Stimulated activated CD8-positive, alpha-beta memory T cell treated with anti-CD3 and anti-CD28 coated beads, Interleukin-12 subunit alpha, Interleukin-12 subunit beta, amount 100 ng/mL, for 4 hours (primary cell): ENCODE data around the gene CALHM2.
"Not testable (repeated sequence)": the region's sequence is repeated elsewhere in the genome, so short reads cannot be mapped to it uniquely, and the experiment has no call there.

Experiments used
- DNase-seq: peaks from one replicate; pipeline ENCODE4 v3.0.0-alpha.2; 2020; ENCODE audit warnings: low read depth

The CALHM2 gene

DNA sequence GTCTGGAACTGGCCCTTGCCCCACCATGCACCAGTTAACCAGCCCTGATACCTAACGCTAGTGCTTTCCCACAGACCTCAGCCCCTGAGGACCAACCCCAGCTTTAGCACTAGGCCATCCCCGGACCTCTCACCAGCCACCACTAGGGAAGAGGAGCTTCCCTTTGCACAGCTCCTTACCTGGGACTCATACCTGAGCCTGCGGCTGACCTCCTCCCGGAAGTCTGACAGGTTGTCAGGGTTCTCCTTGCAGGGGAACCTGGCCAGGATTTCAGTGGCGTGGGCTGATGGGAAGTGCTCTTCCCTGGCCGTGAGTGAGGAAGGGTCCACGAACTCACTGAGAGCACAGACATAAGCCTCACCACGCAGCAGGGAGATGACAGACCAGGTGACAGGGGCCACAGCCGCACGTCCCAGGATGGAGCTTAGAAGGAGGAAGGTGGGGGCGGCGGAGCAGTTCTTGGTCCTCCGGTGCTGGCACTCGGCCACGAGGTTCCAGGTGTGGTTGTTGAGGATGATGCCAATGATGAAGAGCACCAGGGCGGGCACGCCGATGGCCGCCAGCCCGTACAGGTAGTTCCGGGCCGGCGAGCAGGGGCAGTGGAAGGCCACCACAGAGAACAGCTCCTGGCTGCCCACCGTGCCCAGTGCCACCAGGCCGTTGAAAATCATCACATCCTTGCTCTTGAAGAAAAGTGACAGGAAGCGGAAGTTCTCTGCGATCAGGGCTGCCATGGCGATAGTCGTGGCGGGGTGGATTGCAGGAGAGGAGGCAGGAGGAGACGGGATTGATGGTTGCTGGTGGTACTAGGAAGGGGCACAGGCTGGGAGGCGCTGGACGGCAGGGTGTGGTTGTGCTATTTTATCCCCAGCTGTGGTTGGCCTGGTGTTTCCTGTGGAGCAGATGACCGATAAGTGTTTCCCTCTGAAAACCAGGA is 2.7 kb downstream of the CALHM2 start:
- no peak for DNase-seq

DNA sequence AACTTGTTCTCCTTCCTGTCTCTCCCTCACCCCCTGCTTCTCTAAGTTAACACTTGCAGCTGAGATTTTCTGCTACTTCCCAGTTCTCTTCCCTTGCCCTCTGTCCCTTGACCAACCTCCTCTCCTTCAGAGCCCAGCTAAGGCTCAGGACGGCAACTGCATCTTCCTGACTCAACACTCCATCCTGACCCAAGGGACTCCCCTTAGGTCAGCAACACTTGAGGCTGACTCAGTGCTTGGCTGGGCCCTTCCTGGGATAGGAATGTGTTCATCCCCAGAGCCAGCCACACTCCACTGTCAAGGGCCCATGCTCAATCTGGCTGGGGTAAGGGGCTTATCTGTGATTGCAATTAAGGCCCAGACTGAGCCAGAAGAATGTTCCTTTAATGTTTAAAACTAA is 3.4 kb downstream of the CALHM2 start:
- no peak for DNase-seq

DNA sequence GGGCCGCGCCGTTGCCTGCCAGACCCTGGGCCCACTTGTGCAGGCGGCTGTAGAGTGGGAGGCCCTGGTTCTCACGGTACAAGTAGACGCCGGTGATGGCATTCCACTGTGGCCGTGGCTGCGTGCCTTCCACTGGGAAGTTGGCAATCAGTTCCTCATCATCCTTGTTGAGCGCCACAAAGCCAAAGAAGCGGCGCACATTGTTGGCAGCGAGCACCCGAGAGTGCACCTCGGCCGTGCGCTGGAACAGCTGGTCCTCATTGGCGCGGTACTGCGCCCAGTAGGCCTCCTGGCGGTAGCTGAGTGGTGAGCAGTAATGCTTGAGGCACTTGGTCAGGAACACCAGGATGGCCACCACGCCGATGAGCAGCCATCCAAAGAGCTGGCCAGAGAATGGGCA is 5.0 kb downstream of the CALHM2 start:
- DNase-seq = no peak

DNA sequence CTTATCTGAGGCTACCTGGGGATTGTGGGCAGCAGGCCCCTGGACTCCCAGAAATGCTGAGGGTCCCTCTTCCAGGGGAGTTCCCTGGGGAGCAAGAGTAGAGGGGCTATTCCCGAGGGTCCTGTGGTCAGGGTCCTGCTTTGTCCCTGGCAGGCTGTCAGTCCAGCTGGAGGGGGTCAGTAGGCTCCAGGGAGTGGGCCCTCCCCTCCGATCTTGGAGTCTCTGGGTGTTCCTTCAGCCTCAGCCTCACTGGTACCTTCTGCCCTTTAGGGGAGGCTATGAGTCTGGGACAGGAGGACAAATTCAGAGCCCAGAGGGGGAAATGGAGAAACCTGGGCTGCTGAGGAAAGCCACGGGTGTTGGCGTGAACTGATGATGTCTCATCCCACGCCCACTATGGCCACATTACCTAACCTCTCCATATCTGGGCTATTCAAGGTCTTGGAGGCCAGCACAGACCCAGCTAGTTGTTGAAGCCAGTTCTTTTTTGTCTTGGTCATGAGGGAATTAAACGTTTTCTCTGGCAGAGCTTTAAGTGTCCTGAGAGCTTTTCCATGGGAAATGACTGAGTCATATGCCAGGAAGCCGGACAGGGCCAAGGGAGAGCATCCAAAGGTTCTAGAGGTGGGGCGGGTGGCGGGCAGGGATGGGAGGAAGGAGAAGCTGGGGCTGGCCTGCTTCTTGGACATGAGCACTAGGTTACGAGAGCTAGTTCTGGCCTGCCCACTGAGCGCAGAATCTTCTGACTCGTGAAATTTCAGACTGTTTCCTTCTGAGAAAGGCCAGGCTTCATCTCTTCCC is 6.2 kb downstream of the CALHM2 start:
- DNase-seq = no peak

DNA sequence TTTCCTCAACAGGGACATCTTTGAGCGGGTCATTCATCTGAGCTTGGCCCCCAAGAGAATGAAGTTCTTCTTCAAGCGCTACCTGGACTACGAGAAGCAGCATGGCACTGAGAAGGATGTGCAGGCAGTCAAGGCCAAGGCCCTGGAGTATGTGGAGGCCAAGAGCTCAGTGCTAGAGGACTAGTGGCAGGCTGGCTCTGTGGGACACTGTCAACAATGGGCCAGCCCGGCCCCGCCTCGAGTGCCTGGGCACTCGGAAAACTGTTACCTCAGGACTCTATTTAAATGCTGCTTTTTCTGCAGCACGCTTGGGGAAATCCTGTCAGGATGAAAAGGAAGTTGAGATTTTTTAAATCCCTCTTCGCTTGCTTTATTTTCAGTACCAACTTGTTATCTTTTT is 6.8 kb downstream of the CALHM2 start:
- DNase-seq = no peak

DNA sequence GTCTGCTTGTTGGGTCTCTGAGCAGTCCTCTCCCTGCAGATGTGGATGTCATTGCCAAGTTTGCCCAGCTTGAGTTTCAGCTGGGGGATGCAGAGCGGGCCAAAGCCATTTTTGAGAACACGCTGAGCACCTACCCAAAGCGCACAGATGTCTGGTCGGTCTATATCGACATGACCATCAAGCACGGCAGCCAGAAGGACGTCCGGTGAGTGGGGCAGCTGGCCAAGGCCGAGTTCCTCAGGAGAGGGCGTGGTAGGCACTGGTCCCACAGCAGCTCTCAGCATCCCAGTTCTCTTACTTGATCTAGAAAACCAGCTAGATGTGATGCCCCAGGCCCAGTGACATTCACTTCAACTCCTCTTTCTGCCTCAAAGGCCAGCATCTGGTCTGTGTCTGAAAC is 7.7 kb downstream of the CALHM2 start:
- DNase-seq = no peak

DNA sequence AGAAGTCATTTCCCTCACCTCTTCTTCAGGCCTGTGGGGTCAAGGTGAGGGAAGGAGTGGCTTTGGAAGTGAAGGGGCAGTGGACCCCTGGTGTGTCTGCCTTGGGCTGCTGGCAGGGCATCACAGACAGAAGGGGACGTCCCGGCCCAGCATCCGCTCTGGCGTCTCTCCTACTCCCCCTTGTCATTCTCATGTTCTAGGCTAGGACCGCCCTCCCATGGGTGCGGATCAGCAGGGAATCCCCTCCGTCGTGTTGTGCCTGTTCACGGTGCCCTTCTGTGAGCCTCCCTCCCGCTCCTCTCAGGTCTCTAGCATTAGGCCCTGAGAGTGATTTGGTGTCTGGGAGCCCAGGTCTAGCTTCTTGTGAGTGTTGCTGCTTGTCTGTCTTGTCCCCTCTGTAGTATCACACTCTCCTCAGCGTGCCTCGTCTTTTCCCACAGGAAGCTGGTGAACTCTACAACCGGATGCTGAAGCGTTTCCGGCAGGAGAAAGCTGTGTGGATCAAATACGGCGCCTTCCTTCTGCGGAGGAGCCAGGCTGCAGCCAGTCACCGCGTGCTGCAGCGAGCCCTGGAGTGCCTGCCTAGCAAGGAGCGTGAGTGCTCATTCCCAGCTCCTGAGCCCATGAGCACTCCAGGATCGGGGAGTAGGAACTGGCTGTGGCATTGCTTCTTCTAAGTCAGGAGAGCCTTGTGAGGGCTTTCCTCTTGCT is 8.5 kb downstream of the CALHM2 start:
- no peak for DNase-seq

DNA sequence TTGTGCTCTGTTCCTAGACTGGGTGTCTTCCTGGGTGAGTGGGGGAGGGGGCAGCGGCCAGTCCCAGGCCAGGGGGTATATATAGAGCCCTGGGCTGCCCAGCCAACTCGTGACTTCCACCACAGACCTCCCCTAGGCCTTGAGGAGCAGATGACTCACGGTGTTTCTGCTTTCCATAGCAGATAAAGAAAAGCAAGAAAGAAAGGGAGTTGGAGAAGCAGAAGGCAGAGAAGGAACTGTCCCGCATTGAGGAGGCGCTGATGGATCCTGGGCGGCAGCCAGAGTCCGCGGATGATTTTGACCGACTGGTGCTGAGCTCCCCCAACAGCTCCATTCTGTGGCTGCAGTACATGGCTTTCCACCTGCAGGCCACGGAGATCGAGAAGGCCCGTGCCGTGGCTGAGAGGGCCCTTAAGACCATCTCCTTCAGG is 10.1 kb downstream of the CALHM2 start:
- DNase-seq = no peak

DNA sequence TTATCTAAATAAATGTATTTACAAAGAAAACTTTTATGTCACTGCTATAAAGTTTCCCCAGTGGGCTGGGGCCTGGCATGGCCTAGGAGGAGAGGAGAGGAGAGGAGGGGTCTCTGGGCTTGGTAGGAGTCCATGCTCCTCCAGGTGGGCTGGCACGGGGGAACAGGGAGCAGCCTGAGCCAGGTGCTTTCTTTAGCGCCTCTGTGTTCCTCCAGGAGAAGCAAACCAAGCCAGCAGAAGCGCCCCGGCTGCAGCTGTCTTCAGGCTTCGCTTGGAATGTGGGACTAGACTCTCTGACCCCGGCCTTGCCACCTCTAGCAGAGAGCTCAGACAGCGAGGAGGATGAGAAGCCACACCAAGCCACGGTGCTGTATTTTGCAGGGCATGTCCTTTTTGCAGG is 10.6 kb downstream of the CALHM2 start:
- DNase-seq = no peak

DNA sequence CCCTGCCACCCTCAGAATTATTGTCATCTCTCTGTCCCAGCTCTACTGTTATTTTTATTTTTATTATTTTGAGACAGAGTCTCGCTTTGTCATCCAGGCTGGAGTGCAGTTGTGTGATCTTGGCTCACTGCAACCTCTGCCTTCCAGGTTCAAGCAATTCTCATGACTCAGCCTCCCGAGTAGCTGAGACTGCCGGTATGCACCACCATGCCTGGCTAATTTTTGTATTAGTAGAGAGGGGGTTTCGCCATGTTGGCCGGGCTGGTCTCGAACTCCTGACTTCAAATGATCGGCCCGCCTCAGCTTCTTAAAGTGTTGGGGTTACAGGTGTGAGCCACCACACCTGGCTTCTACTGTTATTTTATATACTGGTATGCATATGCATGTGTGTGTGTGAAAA is 11.0 kb downstream of the CALHM2 start:
- no peak for DNase-seq

DNA sequence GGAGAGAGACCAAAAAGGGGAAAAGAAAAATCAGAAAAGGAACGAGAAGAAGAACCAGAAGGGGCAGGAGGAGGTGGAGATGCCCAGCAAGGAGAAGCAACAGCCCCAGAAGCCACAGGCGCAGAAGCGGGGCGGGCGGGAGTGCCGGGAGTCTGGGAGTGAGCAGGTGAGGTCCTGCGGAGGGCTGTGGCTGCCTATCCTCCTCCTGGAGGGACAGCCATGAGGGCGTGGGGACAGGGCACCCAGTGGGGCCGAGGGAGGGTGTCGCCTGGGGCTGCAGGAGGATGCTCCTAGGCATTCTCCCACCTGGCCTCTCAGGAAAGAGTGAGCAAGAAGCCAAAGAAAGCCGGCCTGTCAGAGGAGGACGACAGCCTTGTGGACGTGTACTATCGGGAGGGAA is 11.8 kb downstream of the CALHM2 start:
- no peak for DNase-seq

DNA sequence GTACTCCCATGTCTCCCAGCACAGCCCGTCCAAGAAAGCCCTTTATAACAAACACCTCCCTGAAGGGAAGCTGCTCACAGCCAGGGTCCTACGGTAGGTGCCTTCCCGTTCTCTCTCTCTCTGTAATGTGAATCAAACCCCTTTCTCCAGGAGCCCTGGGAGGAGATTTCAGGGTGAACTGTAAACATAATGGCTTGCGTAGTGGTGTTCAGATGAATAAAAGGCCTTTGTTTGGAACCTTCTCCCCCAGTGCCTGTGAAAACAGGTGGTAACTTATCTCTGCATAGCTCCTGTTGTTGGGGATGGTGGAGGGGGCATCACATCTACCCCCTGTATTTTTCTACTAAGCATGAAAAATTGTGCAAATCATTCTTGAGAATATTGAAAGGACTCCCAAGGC is 12.4 kb downstream of the CALHM2 start:
- DNase-seq = no peak

DNA sequence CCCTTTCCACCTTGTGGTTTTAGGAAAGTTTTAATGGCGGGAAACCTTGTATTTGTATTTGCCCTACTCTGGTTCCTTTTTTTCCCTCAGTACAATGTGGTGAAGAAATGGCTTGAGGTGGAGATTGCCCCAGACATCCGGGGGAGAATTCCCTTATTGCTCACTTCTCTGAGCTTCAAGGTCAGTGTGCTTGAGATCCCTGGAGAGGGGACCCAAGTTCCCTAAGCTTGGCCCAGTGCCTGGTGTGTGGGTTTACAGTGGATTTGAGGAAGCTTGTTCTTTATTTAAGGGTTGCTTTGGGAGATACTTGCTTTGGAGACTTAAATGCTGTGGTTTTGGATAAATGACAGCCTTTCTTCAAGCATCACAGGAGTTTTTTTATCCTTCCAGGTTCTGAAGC is 18.3 kb downstream of the CALHM2 start:
- no peak for DNase-seq

DNA sequence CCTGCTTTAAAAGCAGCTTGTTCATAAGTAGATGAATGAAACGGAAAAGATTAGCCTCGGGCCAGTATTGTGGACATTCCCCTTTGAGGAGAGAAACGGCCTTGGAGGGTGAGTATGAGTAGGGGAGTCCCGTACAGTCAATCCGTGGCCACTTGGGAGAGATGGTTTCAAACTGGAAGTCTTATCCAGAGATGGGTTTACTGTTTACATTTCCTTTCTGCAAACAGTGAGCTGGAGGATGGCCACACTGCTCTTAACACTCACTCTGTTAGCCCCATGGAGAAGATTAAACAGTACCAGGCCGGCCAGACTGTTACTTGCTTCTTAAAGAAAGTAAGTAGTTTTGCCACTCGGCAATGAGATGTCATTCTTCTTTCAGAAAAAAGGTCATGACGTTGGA is 20.3 kb downstream of the CALHM2 start:
- no peak for DNase-seq

DNA sequence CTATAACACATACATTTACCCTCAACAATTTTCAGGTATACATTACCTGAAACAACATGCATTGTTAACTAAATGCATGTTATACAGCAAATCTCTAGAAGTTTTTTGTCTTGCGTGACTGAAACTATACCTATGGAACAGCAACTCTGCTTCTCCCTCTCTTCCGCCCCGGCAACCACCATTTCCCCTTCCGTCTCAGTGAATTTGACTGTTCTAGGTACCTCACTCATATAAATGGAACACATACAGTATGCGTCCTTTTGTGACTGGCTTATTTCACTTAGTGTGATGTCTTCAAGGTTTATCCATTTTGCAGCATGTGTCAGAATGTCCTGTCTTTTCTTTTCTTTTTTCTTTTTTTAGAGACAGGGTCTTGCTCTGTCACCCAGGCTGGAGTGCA is 22.5 kb downstream of the CALHM2 start:
- no peak for DNase-seq

DNA sequence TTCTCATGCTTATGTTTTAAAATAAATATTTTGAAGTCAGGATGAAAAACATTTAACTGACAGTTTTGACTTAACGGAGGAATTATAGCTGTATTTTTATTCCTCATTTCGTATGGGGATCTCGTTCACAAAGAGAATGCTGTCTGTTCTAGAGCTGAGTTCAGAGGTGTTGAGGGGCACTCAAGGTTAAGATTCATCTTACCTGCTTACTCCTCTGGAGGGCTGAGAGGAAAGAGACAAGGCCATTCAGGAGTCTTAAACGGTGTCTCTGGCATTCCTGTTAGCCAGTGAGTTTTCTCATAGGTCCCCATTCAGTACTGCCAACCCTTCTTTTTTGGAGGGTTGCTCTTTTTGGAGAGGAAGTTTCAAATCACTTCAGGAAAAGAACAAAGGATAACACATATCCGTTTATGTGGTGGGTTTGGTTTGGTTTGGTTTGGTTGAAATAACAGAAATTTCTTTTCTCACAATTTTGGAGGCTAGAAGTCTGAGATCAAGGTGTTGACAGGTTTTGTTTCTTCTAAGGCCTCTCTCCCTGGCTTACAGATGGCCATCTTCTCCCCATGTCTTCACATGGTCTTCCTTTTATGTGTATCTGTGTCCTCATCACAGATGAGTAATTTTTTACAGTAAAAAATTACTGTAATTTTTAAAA is 23.1 kb downstream of the CALHM2 start:
- no peak for DNase-seq

DNA sequence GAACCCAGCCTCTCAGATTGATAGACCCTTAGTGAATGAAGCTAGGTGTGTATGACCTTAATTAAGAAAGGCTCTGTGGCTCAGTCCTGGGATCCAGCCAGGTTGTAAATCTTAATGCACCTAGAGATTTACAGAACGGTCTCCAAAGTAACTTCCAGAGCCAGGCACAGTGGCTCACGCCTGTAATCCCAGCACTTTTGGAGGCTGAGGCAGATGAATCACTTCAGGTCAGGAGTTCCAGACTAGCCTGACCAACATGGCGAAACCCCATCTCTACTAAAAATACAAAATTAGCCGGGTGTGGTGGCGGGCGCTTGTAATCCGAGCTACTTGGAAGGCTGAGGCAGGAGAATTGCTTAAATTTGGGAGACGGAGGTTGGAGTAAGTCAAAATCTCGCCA is 24.3 kb downstream of the CALHM2 start:
- DNase-seq = no peak

DNA sequence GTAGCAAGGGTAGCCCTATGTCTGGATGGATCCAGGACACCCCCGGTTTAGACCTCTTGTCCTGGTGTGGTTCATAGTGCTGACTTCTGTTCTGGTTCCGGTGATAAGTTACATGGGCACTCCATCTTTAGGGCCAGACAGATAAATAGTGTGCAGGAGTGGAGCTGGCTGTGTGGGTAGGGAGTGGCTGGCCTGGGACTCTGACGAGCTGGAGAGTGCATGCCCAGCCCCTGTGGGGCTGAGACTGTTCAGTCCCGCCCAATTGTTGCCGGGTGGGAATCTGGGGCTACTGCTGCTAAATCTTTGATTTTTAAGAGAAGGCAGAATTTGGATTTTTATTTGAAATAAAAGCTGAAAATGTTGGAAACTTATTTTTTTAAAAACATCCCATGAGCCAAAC is 28.4 kb downstream of the CALHM2 start:
- no peak for DNase-seq

DNA sequence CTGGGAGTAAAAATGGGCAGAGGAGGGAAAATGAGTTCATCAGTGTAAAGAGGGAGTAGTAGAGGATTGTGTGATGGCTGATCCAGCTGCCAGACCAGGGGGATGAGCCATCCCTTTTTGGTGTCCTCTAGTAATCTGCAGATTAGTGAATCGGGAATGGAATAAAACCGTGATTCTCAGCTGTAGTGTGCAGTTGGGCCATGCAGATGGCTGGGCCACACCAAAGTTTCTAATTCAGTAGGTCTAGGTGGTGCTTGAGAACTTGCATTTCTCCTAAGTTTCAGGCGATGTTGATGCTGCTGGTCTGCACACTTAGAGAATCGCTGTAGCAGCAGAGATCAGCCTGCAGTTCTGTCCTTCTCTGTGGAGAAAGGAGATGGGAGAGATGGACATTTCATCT is 33.1 kb downstream of the CALHM2 start:
- no peak for DNase-seq

DNA sequence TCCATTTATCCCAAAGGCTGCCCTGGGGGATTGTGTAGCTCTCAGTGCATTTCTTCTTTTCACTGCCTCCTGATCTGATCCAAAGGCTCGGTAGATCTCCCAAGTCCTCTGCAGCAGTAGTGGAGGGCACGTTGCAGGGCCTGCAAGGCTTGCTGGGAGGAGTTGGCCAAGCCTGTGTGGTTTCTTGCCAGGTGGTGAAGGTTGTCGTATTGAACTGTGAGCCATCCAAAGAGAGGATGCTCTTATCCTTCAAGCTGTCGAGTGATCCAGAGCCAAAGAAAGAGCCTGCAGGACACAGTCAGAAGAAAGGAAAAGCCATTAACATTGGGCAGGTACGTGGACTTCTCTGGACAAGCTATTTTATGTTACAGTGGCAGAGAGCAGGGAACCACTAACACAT is 34.6 kb downstream of the CALHM2 start:
- no peak for DNase-seq

DNA sequence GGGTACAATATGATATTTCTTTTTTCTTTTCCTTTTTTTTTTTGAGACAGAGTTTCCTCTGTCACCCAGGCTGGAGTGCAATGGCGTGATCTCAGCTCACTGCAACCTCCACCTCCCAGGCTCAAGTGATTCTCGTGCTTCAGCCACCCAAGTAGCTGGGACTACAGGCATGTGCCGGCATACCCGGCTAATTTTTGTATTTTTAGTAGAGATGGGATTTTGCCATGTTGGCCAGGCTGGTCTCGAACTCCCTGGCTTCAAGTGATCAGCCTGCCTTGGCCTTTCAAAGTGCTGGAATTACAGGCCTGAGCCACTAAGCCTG is 35.1 kb downstream of the CALHM2 start:
- not testable (repeated sequence) for DNase-seq

DNA sequence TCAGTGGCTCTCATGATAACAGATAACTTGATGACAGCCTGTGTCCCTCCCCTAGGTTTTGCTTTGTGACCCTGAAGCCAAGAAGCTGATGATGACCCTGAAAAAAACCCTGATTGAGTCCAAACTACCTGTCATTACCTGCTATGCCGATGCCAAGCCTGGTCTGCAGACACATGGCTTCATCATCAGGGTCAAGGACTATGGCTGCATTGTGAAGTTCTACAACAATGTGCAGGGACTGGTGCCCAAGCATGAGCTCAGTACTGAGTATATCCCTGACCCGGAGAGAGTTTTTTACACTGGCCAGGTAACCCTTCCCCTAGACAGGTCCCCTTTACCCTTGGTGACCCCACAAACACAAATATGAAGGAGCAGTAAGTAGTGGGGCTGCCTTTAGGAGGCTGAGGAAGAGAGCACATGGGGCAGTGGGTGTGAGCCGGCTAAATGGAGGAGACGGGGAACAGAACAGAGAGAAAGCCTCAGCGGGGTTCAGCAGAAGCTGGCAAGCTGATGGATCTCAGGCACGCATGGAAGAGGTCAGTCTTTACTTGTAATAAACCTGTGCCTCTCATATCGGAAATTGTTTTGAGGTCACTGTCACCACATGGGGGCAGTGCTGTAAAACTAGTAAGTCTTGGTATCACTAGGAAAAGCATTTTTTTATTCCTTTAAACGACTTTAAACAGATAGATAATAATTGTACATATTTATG is 35.6 kb downstream of the CALHM2 start:
- no peak for DNase-seq
